Subcutaneous abdominal adipose tissue (tissue), 5 donors: ENCODE data around the gene SMARCA5.

Experiments
- H3K27ac ChIP-seq: one replicate; pipeline ENCODE4 v1.7.0; 2013; ENCODE audit warnings: low read depth, mild to moderate bottlenecking, inconsistent platforms, low read length, moderate library complexity
- H3K27me3 ChIP-seq, 5 donors: one replicate each; pipeline ENCODE4 v1.7.0; 2013; ENCODE audit warnings: low read length in 5 of 5, inconsistent platforms in 1 of 5; ENCODE audit not compliant: control insufficient read depth in 5 of 5, insufficient read depth in 4 of 5
- H3K36me3 ChIP-seq, 5 donors: one replicate each; pipeline ENCODE4 v1.7.0; 2013; ENCODE audit warnings: low read length in 5 of 5; ENCODE audit not compliant: control insufficient read depth in 5 of 5, insufficient read depth in 5 of 5
- H3K4me1 ChIP-seq, 5 donors: one replicate each; pipeline ENCODE4 v1.7.0; 2013; ENCODE audit warnings: low read length in 5 of 5, mild to moderate bottlenecking in 3 of 5, moderate library complexity in 1 of 5; ENCODE audit not compliant: control insufficient read depth in 5 of 5, insufficient read depth in 5 of 5
- H3K4me3 ChIP-seq, 5 donors: one replicate each; pipeline ENCODE4 v1.7.0; 2013; ENCODE audit warnings: low read length in 5 of 5, low read depth in 1 of 5
- H3K9ac ChIP-seq, 5 donors: one replicate each; pipeline ENCODE4 v1.7.0; 2013; ENCODE audit warnings: low read length in 5 of 5, mild to moderate bottlenecking in 4 of 5, moderate library complexity in 3 of 5
- H3K9me3 ChIP-seq, 5 donors: one replicate each; pipeline ENCODE4 v1.7.0; 2013; ENCODE audit warnings: low read length in 5 of 5; ENCODE audit not compliant: control insufficient read depth in 5 of 5
- donor health status: healthy.
- donor health status: healthy.
- donor health status: healthy.
- donor health status: healthy.
- donor health status: healthy.

The SMARCA5 gene

GRCh38 chr4:143513314-143514168, at the start of gene SMARCA5:
Gene SMARCA5 (plus strand): TSS chr4:143513702. CDS start chr4:143513925, 223 bp downstream.
- no peaks in the 10 kb centered on the region for H3K9me3 ChIP-seq
- H3K27me3 ChIP-seq, result no peaks in the 10 kb centered on the region
- H3K4me1 ChIP-seq, result peaks cover 0 to 34% (median 33%) of the 10 kb centered on the region in 5 donors
- H3K36me3 ChIP-seq, result peaks cover 4 to 13% (median 7%) of the 10 kb centered on the region in 5 donors
- peak within 1 kb of the TSS; percentile 69 to 95 (median 84) for H3K9ac ChIP-seq
- peak within 1 kb of the TSS; percentile 67 to 96 (median 83) for H3K4me3 ChIP-seq
- H3K27ac ChIP-seq, result peak within 1 kb of the TSS; percentile 87

- no peaks in the 10 kb centered on the region for H3K27me3 ChIP-seq
- no peaks in the 10 kb centered on the region for H3K9me3 ChIP-seq
- no peak overlapping the region for H3K4me3 ChIP-seq
- no peak overlapping the region for H3K27ac ChIP-seq
- peaks cover 0 to 7% (median 0%) of the 10 kb centered on the region in 5 donors for H3K4me1 ChIP-seq
- no peak overlapping the region for H3K9ac ChIP-seq
- peaks cover 16 to 27% (median 20%) of the 10 kb centered on the region in 5 donors for H3K36me3 ChIP-seq
Measured at GRCh38 chr4:143473334-143474126, 40.0 kb upstream of the SMARCA5 start.

- Histone ChIP-seq H3K4me1 (peaks cover 0 to 7% (median 0%) of the 10 kb centered on the region in 5 donors), H3K27me3 (no peaks in the 10 kb centered on the region), H3K36me3 (peaks cover 0 to 10% (median 7%) of the 10 kb centered on the region in 5 donors), H3K4me3 (no peak overlapping the region), H3K27ac (no peak overlapping the region), H3K9ac (no peak overlapping the region), H3K9me3 (no peaks in the 10 kb centered on the region)
Measured at GRCh38 chr4:143477487-143477886, 36.0 kb upstream of the SMARCA5 start.

- H3K27ac ChIP-seq, result no peak overlapping the region
- H3K4me3 ChIP-seq, result no peak overlapping the region
- H3K4me1 ChIP-seq, result no peaks in the 10 kb centered on the region
- no peaks in the 10 kb centered on the region for H3K27me3 ChIP-seq
- peaks cover 0 to 2% (median 0%) of the 10 kb centered on the region in 5 donors for H3K36me3 ChIP-seq
- H3K9ac ChIP-seq, result peak overlapping the region in 1 of 5 donors; percentile 11
- no peaks in the 10 kb centered on the region for H3K9me3 ChIP-seq
Measured at GRCh38 chr4:143481361-143481760, 32.1 kb upstream of the SMARCA5 start.

- Histone ChIP-seq H3K4me1 (no peaks in the 10 kb centered on the region), H3K9me3 (no peaks in the 10 kb centered on the region), H3K27ac (no peak overlapping the region), H3K9ac (no peak overlapping the region), H3K4me3 (no peak overlapping the region), H3K36me3 (no peaks in the 10 kb centered on the region), H3K27me3 (no peaks in the 10 kb centered on the region)
Measured at GRCh38 chr4:143482840-143483239, 30.7 kb upstream of the SMARCA5 start.

GRCh38 chr4:143486314-143486713, 27.2 kb upstream of the SMARCA5 start:
- Histone ChIP-seq H3K27me3 (no peaks in the 10 kb centered on the region), H3K36me3 (no peaks in the 10 kb centered on the region), H3K9ac (no peak overlapping the region), H3K9me3 (no peaks in the 10 kb centered on the region), H3K4me1 (no peaks in the 10 kb centered on the region), H3K27ac (no peak overlapping the region), H3K4me3 (no peak overlapping the region)

GRCh38 chr4:143488687-143489086, 24.8 kb upstream of the SMARCA5 start:
- no peak overlapping the region for H3K9ac ChIP-seq

GRCh38 chr4:143489106-143489505, 24.4 kb upstream of the SMARCA5 start:
- no peak overlapping the region for H3K27ac ChIP-seq
- no peaks in the 10 kb centered on the region for H3K9me3 ChIP-seq
- no peaks in the 10 kb centered on the region for H3K36me3 ChIP-seq
- H3K4me3 ChIP-seq, result no peak overlapping the region
- no peak overlapping the region for H3K9ac ChIP-seq
- no peaks in the 10 kb centered on the region for H3K4me1 ChIP-seq
- no peaks in the 10 kb centered on the region for H3K27me3 ChIP-seq

More at GRCh38 chr4:143488687-143489086, 24.8 kb upstream of the SMARCA5 start:
- Histone ChIP-seq H3K27ac (no peak overlapping the region), H3K9me3 (no peaks in the 10 kb centered on the region), H3K4me3 (no peak overlapping the region), H3K4me1 (no peaks in the 10 kb centered on the region), H3K27me3 (no peaks in the 10 kb centered on the region), H3K36me3 (no peaks in the 10 kb centered on the region)

- Histone ChIP-seq H3K9me3 (no peaks in the 10 kb centered on the region), H3K4me1 (no peaks in the 10 kb centered on the region), H3K4me3 (no peak overlapping the region), H3K27me3 (no peaks in the 10 kb centered on the region), H3K27ac (no peak overlapping the region), H3K36me3 (no peaks in the 10 kb centered on the region), H3K9ac (no peak overlapping the region)
Measured at GRCh38 chr4:143498021-143498420, 15.5 kb upstream of the SMARCA5 start.

- Histone ChIP-seq H3K36me3 (no peaks in the 10 kb centered on the region), H3K4me1 (no peaks in the 10 kb centered on the region)
Measured at GRCh38 chr4:143502231-143502630, 11.3 kb upstream of the SMARCA5 start.

More at GRCh38 chr4:143502231-143502630, 11.3 kb upstream of the SMARCA5 start:
- Histone ChIP-seq H3K4me3 (no peak overlapping the region), H3K9ac (no peak overlapping the region), H3K27me3 (no peaks in the 10 kb centered on the region), H3K9me3 (no peaks in the 10 kb centered on the region), H3K27ac (no peak overlapping the region)
